ENCODE results near the gene C11orf68. TPM values are rescaled to one million over a fixed set of nuclear protein-coding genes. Genes with fewer than 3 reads are reported as not detected.

Gene C11orf68
- polyA plus RNA-seq, 3 donors: 21.8 to 31.5 (median 22.8) TPM

DNA sequence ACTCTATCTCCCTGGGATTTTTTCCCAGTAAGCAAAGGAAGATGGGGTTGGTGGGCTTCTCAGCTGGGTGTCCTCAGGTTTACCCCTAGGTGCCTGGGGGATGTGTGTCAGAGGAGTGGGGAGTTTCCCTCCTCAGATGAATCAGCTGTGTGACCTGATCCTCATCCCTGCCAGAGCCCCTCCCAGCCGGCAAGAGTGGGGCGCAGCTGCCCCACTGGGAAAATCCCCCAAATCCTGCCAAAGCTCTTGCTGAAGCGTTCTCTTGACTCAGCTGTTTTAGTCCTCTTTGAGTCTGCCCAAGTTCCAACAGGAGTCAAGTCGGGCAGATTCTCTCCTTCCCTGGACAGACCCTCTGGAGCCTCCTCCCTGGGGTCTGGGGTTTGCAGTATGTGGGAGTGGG is 6.0 kb downstream of the C11orf68 start:
- Mint-ChIP-seq H3K27ac (peak overlapping the region in 1 of 7 donors; percentile 77), H3K4me1 (peaks cover 44% of the 10 kb centered on the region), H3K36me3 (peaks cover 6 to 8% of the 10 kb centered on the region in 2 donors), H3K4me3 (no peak overlapping the region), H3K27me3 (ENCODE audit: low read depth in 3 of 3) (peaks cover 0 to 6% (median 4%) of the 10 kb centered on the region in 3 donors), H3K9me3 (no peaks in the 10 kb centered on the region)
- Histone ChIP-seq H3K4me3 (replicated peaks in 1 of 3; ENCODE audit: low read depth in 2 of 3, low read length in 3 of 3) (no peak overlapping the region), H3K9me3 (replicated peaks in 1 of 2; ENCODE audit: control insufficient read depth in 1 of 2, insufficient read depth in 1 of 2, low read length in 2 of 2) (no peaks in the 10 kb centered on the region), H3K4me2 (replicated peaks; ENCODE audit: extremely low read depth, low read length, poor library complexity, severe bottlenecking) (no peak overlapping the region), H3K27me3 (ENCODE audit: control insufficient read depth in 2 of 2, insufficient read depth in 2 of 2, low read length in 2 of 2) (no peaks in the 10 kb centered on the region), H4K20me1 (ENCODE audit: insufficient read depth, low read length) (peaks cover 10% of the 10 kb centered on the region), H2AFZ (ENCODE audit: insufficient read depth, low read depth, low read length, poor library complexity, severe bottlenecking) (no peak overlapping the region), H3K9ac (ENCODE audit: insufficient read depth, low read length, poor library complexity, severe bottlenecking) (no peak overlapping the region), H3K4me1 (ENCODE audit: control insufficient read depth in 1 of 2, insufficient read depth in 2 of 2, low read length in 2 of 2) (peaks cover 44 to 48% of the 10 kb centered on the region in 2 donors), H3K79me2 (ENCODE audit: insufficient read depth, low read length) (peaks cover 12% of the 10 kb centered on the region), H3K36me3 (replicated peaks in 1 of 2; ENCODE audit: control insufficient read depth in 1 of 2, insufficient read depth in 2 of 2, low read length in 2 of 2) (no peaks in the 10 kb centered on the region), H3K27ac (ENCODE audit: low read depth in 1 of 2, low read length in 2 of 2) (no peak overlapping the region)
- WGBS (ENCODE audit: insufficient coverage): 88% methylated on average over 3 of the region's 4 CpGs
- TF ChIP-seq, protein P1, sequence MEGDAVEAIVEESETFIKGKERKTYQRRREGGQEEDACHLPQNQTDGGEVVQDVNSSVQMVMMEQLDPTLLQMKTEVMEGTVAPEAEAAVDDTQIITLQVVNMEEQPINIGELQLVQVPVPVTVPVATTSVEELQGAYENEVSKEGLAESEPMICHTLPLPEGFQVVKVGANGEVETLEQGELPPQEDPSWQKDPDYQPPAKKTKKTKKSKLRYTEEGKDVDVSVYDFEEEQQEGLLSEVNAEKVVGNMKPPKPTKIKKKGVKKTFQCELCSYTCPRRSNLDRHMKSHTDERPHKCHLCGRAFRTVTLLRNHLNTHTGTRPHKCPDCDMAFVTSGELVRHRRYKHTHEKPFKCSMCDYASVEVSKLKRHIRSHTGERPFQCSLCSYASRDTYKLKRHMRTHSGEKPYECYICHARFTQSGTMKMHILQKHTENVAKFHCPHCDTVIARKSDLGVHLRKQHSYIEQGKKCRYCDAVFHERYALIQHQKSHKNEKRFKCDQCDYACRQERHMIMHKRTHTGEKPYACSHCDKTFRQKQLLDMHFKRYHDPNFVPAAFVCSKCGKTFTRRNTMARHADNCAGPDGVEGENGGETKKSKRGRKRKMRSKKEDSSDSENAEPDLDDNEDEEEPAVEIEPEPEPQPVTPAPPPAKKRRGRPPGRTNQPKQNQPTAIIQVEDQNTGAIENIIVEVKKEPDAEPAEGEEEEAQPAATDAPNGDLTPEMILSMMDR (IDR thresholded peaks at IDR 0.05): no peak
- peak in 1 of 3 donors; percentile 76 for DNase-seq
- intact Hi-C loops (cut with micrococcal nuclease): no loop called here

DNA sequence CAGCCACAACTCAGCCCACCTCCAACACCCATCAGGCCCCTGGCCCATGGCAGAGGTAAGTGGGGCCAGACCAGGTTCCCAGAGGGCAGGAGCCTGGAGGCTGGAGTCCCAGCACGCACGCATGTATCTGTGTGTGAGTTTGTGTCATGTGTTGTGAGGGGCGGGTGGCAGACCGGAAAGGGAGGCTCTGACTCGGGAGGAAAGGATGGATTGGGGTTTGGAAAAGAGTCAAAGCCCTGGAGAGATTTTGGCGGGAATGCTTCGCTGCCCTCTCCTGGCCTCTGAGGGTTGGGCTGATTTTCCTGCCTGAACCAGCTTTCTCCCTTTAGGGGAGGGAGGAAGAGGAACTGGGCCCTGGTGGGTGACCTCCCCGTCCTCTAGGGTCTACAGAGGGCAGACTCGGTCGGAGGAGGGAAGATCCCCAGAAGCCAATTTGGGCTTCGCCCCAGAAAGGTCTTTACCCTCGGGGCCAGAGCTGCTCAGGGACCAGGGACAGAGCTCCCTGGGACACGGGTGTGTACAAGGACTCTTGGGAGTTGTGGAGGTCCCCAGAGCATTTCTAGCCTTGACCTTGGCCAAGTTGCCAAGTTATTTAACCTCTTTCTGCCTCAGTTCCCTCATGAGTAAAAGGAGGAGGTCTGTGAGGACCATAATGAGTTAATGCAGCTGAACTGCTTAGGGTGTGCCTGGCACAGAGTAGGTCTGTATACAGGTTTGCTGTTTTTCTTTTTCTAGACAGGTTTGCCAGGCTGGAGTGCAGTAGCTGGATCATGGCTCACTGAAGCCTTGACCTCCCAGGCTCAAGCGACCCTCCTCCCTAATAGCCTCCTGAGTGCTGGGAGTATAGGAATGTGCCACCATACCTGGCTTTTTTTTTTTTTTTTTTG is 6.9 kb downstream of the C11orf68 start:
- Histone ChIP-seq H3K79me2 (ENCODE audit: insufficient read depth, low read length) (peaks cover 3% of the 10 kb centered on the region), H3K36me3 (replicated peaks in 1 of 2; ENCODE audit: control insufficient read depth in 1 of 2, insufficient read depth in 2 of 2, low read length in 2 of 2) (no peaks in the 10 kb centered on the region), H3K9me3 (replicated peaks in 1 of 2; ENCODE audit: control insufficient read depth in 1 of 2, insufficient read depth in 1 of 2, low read length in 2 of 2) (no peaks in the 10 kb centered on the region), H4K20me1 (ENCODE audit: insufficient read depth, low read length) (peaks cover 10% of the 10 kb centered on the region), H2AFZ (ENCODE audit: insufficient read depth, low read depth, low read length, poor library complexity, severe bottlenecking) (no peak overlapping the region), H3K4me3 (replicated peaks in 1 of 3; ENCODE audit: low read depth in 2 of 3, low read length in 3 of 3) (no peak overlapping the region), H3K9ac (ENCODE audit: insufficient read depth, low read length, poor library complexity, severe bottlenecking) (no peak overlapping the region), H3K4me2 (replicated peaks; ENCODE audit: extremely low read depth, low read length, poor library complexity, severe bottlenecking) (no peak overlapping the region), H3K4me1 (ENCODE audit: control insufficient read depth in 1 of 2, insufficient read depth in 2 of 2, low read length in 2 of 2) (peaks cover 35 to 39% of the 10 kb centered on the region in 2 donors), H3K27ac (ENCODE audit: low read depth in 1 of 2, low read length in 2 of 2) (no peak overlapping the region), H3K27me3 (ENCODE audit: control insufficient read depth in 2 of 2, insufficient read depth in 2 of 2, low read length in 2 of 2) (no peaks in the 10 kb centered on the region)
- no peak for DNase-seq
- peaks cover 2 to 4% of the 10 kb centered on the region in 2 donors for H3K36me3 Mint-ChIP-seq
- TF ChIP-seq, protein P1 (IDR thresholded peaks at IDR 0.05): no peak
- no peaks in the 10 kb centered on the region for H3K9me3 Mint-ChIP-seq
- peaks cover 0 to 8% (median 4%) of the 10 kb centered on the region in 3 donors for H3K27me3 Mint-ChIP-seq (ENCODE audit: low read depth in 3 of 3)
- intact Hi-C loops (cut with micrococcal nuclease): no loop called here
- peaks cover 36% of the 10 kb centered on the region for H3K4me1 Mint-ChIP-seq
- H3K27ac Mint-ChIP-seq: peak overlapping the region in 2 of 7 donors; percentile 30 to 31
- 5% methylated on average over 11 of the region's 14 CpGs for WGBS (ENCODE audit: insufficient coverage)
- no peak overlapping the region for H3K4me3 Mint-ChIP-seq

All from CD14-positive monocyte (primary cell).